ENCODE measurements around the gene APBA2. TPM values are rescaled to one million over a fixed set of nuclear protein-coding genes. Genes with fewer than 3 reads are reported as not detected.

APBA2 gene
- polyA plus RNA-seq, 2 of the 4 experiments (the other 2 are of a cell fraction): 11.4 to 12.6 TPM

DNA sequence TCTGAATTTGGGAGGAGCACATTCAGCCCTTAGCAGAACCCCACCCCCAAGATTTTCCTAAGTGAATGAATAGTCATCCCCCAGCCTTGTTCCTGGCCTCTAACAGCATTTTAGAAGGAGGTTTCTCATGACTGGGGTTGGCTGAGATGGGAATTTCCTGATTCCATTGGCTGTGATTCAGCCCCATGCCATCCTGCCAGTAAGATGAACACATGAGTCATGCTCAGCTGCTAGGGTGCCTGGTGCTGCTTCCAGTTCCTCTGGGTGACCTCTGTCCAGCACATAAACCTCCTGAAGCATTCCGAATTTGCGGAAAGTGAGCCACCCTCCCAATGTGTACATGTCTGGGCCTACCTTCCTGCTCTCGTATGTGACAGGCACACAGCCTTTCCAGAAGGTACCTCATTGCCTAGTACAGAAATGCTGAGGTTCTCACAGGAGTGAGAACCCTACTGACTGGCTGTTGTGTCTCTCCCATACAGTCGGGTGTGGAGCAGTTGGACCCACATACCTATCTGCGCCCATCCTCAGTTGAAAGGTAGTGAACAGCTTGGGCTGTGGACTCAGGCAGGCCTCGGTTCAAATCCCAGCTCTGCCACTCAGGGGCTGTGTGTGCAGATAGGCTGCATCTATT is 91.7 kb downstream of the APBA2 start (continued):
- TF ChIP-seq, protein P1, sequence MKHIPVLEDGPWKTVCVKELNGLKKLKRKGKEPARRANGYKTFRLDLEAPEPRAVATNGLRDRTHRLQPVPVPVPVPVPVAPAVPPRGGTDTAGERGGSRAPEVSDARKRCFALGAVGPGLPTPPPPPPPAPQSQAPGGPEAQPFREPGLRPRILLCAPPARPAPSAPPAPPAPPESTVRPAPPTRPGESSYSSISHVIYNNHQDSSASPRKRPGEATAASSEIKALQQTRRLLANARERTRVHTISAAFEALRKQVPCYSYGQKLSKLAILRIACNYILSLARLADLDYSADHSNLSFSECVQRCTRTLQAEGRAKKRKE (CRISPR knock-in tag; IDR thresholded peaks at IDR 0.05; ENCODE audit: low read depth): peak; percentile 74; the same call in 1 of the 2 replicates
- peak; percentile 45; the same call in 1 of the 2 replicates for TF ChIP-seq HOXB13 (CRISPR knock-in tag; IDR thresholded peaks at IDR 0.05; ENCODE audit: low read depth)
- TF ChIP-seq, protein P2, sequence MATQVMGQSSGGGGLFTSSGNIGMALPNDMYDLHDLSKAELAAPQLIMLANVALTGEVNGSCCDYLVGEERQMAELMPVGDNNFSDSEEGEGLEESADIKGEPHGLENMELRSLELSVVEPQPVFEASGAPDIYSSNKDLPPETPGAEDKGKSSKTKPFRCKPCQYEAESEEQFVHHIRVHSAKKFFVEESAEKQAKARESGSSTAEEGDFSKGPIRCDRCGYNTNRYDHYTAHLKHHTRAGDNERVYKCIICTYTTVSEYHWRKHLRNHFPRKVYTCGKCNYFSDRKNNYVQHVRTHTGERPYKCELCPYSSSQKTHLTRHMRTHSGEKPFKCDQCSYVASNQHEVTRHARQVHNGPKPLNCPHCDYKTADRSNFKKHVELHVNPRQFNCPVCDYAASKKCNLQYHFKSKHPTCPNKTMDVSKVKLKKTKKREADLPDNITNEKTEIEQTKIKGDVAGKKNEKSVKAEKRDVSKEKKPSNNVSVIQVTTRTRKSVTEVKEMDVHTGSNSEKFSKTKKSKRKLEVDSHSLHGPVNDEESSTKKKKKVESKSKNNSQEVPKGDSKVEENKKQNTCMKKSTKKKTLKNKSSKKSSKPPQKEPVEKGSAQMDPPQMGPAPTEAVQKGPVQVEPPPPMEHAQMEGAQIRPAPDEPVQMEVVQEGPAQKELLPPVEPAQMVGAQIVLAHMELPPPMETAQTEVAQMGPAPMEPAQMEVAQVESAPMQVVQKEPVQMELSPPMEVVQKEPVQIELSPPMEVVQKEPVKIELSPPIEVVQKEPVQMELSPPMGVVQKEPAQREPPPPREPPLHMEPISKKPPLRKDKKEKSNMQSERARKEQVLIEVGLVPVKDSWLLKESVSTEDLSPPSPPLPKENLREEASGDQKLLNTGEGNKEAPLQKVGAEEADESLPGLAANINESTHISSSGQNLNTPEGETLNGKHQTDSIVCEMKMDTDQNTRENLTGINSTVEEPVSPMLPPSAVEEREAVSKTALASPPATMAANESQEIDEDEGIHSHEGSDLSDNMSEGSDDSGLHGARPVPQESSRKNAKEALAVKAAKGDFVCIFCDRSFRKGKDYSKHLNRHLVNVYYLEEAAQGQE (IDR thresholded peaks at IDR 0.05): peak; percentile 90

DNA sequence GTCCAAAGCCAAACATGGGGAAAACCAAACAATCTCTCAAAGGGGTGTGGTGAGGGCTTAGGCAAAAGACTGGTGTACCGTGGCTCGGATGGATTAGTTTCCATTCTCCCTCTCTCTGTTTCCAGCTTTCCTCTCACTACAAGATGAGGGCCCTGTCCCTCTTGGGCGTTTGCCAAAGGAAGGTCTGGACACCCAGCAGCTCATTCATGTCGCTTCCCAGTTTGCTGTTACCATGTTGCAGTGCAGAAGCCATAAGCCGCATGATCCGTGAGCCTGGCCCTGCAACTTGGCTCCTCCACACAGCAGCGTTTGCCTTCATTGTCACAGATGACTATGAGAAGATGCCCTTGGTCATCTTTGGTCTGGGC is 92.2 kb downstream of the APBA2 start:
- ChIA-PET POLR2A (no interaction called here), CTCF (interaction anchor here (0.9 to 1.4 kb wide), 3 partner anchors 17 to 98 kb away, joined by 3 to 4 read pairs (median 3); no protein-coding TSS in a partner anchor)
- Histone ChIP-seq H3K4me1 (peaks cover 17% of the 10 kb centered on the region), H3K9me3 (no peaks in the 10 kb centered on the region), H3K27ac (peak overlapping the region in 1 of 2 experiments; percentile 55; a peak in 2 of 6 replicates), H3K4me2 (peak overlapping the region; percentile 51), H3K4me3 (no peak overlapping the region)
- 89% methylated on average over 7 of the region's 7 CpGs for WGBS (ENCODE audit: missing lambda C conversion rate)
- TF ChIP-seq FOSL2 (IDR thresholded peaks at IDR 0.05): no peak
- no peak for TF ChIP-seq FOSL2 (CRISPR knock-in tag; IDR thresholded peaks at IDR 0.05)
- TF ChIP-seq NR3C1 (IDR thresholded peaks at IDR 0.05): no peak
- TF ChIP-seq ZFP36 (IDR thresholded peaks at IDR 0.05; ENCODE audit: borderline replicate concordance, partially characterized antibody): no peak
- TF ChIP-seq HEYL (CRISPR knock-in tag; IDR thresholded peaks at IDR 0.05): no peak
- TF ChIP-seq, protein P2 (IDR thresholded peaks at IDR 0.05): no peak
- no peak for TF ChIP-seq HOXA7 (CRISPR knock-in tag; IDR thresholded peaks at IDR 0.05)
- TF ChIP-seq SREBF2 (IDR thresholded peaks at IDR 0.05): no peak
- TF ChIP-seq, protein P3, sequence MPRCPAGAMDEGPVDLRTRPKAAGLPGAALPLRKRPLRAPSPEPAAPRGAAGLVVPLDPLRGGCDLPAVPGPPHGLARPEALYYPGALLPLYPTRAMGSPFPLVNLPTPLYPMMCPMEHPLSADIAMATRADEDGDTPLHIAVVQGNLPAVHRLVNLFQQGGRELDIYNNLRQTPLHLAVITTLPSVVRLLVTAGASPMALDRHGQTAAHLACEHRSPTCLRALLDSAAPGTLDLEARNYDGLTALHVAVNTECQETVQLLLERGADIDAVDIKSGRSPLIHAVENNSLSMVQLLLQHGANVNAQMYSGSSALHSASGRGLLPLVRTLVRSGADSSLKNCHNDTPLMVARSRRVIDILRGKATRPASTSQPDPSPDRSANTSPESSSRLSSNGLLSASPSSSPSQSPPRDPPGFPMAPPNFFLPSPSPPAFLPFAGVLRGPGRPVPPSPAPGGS (IDR thresholded peaks at IDR 0.05): no peak
- no peak for TF ChIP-seq EP300 (IDR thresholded peaks at IDR 0.05)
- TF ChIP-seq, protein P4, sequence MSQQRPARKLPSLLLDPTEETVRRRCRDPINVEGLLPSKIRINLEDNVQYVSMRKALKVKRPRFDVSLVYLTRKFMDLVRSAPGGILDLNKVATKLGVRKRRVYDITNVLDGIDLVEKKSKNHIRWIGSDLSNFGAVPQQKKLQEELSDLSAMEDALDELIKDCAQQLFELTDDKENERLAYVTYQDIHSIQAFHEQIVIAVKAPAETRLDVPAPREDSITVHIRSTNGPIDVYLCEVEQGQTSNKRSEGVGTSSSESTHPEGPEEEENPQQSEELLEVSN (IDR thresholded peaks at IDR 0.05; ENCODE audit: borderline replicate concordance, low read depth): no peak
- FAIRE-seq (no peak), DNase-seq (ENCODE audit: low read depth in 1 of 2, low spot score in 1 of 2) (no peak), ATAC-seq (no peak; a peak in 1 of 6 replicates)
